Sigmoid colon (tissue), 4 donors: Measurements from ENCODE around the gene PTPN13.

Experiments used
- CTCF ChIP-seq, 4 experiments: fragments of 450-650 bp in 3 of 4; fragments of 200-600 bp in 1 of 4; IDR thresholded peaks; one replicate each; pipeline ENCODE4 v1.5.1; 2016 to 2019; ENCODE audit warnings: antibody characterized with exemption in 4 of 4, mild to moderate bottlenecking in 3 of 4, moderate library complexity in 2 of 4
- POLR2AphosphoS5 ChIP-seq, 4 donors: sonication (generic); formaldehyde crosslinking; IDR thresholded peaks; one replicate each; pipeline ENCODE4 v1.6.1; 2017; ENCODE audit warnings: antibody characterized with exemption in 4 of 4

GRCh38 chr4:86835677-86836076 lies 241.6 kb downstream of the PTPN13 start:
- TF ChIP-seq POLR2AphosphoS5 (IDR thresholded peaks at IDR 0.05) (no peak), CTCF (IDR thresholded peaks at IDR 0.05) (no peak)
